ENCODE measurements around the gene KIAA1755. TPM values are rescaled to one million over a fixed set of nuclear protein-coding genes. Genes with fewer than 3 reads are reported as not detected.

KIAA1755 gene
- total RNA-seq, 1 experiment from 2014 or later = 0.17 TPM

- no CpG with 5 or more reads among the region's 3 CpGs for WGBS (ENCODE audit: extremely low coverage, insufficient read length, low lambda C conversion rate)
- H4K91ac ChIP-seq (ENCODE audit: insufficient read length, low read depth, low read length) = no peak overlapping the region
- no peak overlapping the region for H4K5ac ChIP-seq (ENCODE audit: insufficient read length, low read depth, low read length)
- H2BK12ac ChIP-seq (ENCODE audit: insufficient read length, low read depth, low read length) = no peak overlapping the region
- no peaks in the 10 kb centered on the region for H3K9me3 ChIP-seq (ENCODE audit: control insufficient read depth, low read depth, low read length)
- Mint-ChIP-seq H3K9me3 (no peaks in the 10 kb centered on the region; a peak in 1 of 5 replicates), H3K27me3 (ENCODE audit: low read depth) (peaks cover 9% of the 10 kb centered on the region), H3K4me3 (no peak overlapping the region), H3K27ac (no peak overlapping the region), H3K4me1 (peaks cover 2 to 8% of the 10 kb centered on the region in 2 experiments; a peak in 3 of 4 replicates), H3K36me3 (ENCODE audit: insufficient read depth in 1 of 3, low read depth in 3 of 3) (no peaks in the 10 kb centered on the region)
- no peaks in the 10 kb centered on the region for H3K79me2 ChIP-seq (ENCODE audit: insufficient read depth, low read length)
- H3K18ac ChIP-seq (ENCODE audit: insufficient read length, low read depth, low read length) = no peak overlapping the region
- no peak overlapping the region for H4K8ac ChIP-seq (replicated peaks; ENCODE audit: insufficient read length, low read depth, low read length)
- TF ChIP-seq CTCF (conservative IDR thresholded peaks at IDR 0.05) = no peak
- H3K27ac ChIP-seq (ENCODE audit: insufficient read length, low read depth, low read length) = no peak overlapping the region
- H2BK15ac ChIP-seq (ENCODE audit: low read depth, low read length) = no peak overlapping the region
- H3K27me3 ChIP-seq (ENCODE audit: insufficient read depth, low read length) = no peaks in the 10 kb centered on the region
- no peak overlapping the region for H3K4ac ChIP-seq (ENCODE audit: low read depth, low read length)
- no peak overlapping the region for H3K4me2 ChIP-seq (ENCODE audit: insufficient read depth, insufficient read length, low read length)
- H3K14ac ChIP-seq (ENCODE audit: insufficient read depth, low read length) = no peak overlapping the region
- no peaks in the 10 kb centered on the region for H4K20me1 ChIP-seq (ENCODE audit: control insufficient read depth, insufficient read depth, insufficient read length)
- H2BK20ac ChIP-seq (ENCODE audit: low read depth, low read length, poor library complexity, severe bottlenecking) = no peak overlapping the region
- no peak for DNase-seq
- no peak overlapping the region for H2BK5ac ChIP-seq (ENCODE audit: insufficient read length, low read length)
- H2AK5ac ChIP-seq (ENCODE audit: insufficient read length, low read length) = no peak overlapping the region
- H2AFZ ChIP-seq (ENCODE audit: low read length) = no peak overlapping the region
- H3K56ac ChIP-seq (ENCODE audit: insufficient read length, low read depth, low read length) = no peak overlapping the region
- H3K9ac ChIP-seq (ENCODE audit: extremely low read depth, insufficient read length, low read length) = no peak overlapping the region
- no peaks in the 10 kb centered on the region for H3K4me1 ChIP-seq (ENCODE audit: insufficient read depth, low read length)
- no peaks in the 10 kb centered on the region for H3K79me1 ChIP-seq (ENCODE audit: insufficient read depth, low read depth, low read length, poor library complexity, severe bottlenecking)
- H3K23me2 ChIP-seq (ENCODE audit: insufficient read length, low read depth, low read length, poor library complexity, severe bottlenecking) = no peaks in the 10 kb centered on the region
- H3K23ac ChIP-seq (ENCODE audit: insufficient read length, low read depth, low read length) = no peak overlapping the region
- no peak overlapping the region for H2BK120ac ChIP-seq (ENCODE audit: low read depth, low read length, poor library complexity, severe bottlenecking)
- no peak overlapping the region for H3T11ph ChIP-seq (ENCODE audit: low read length)
These were observed 36.8 kb downstream of the KIAA1755 start for GRCh38 chr20:38223743-38224100.

Measured in H9 (cell line).